GM23338 (cell line): ENCODE measurements around the gene FAM193B. TPM values are rescaled to one million over a fixed set of nuclear protein-coding genes. Genes with fewer than 3 reads are reported as not detected.

Experiments
- ATAC-seq: fragments of 200-7000 bp; cut with Tn5 transposase; 3 replicates; pipeline ENCODE4 v1.9.1; 2020
- DNase-seq: peaks from one replicate; pipeline ENCODE4 v3.0.0-alpha.2; 2015; ENCODE audit warnings: low spot score
- H2AFZ ChIP-seq: fragments of 200-600 bp; sonication (generic); 2 replicates; pipeline ENCODE4 v1.8.0; 2016; ENCODE audit warnings: antibody characterized with exemption, mild to moderate bottlenecking, moderate library complexity
- H3F3A ChIP-seq: fragments of 200-600 bp; sonication (generic); replicated peaks from 2 replicates; pipeline ENCODE4 v1.8.0; 2017; ENCODE audit warnings: antibody characterized with exemption, mixed run types, low read depth
- H3K27ac ChIP-seq: fragments of 200-600 bp; sonication (generic); 2 replicates; pipeline ENCODE4 v1.6.1; 2016; ENCODE audit warnings: low read depth
- H3K27me3 ChIP-seq: fragments of 200-600 bp; sonication (generic); 2 replicates; pipeline ENCODE4 v1.8.0; 2016; ENCODE audit warnings: mild to moderate bottlenecking, mixed run types, moderate library complexity; ENCODE audit not compliant: insufficient read depth
- H3K36me3 ChIP-seq: fragments of 200-600 bp; sonication (generic); 2 replicates; pipeline ENCODE4 v1.8.0; 2016; ENCODE audit warnings: mild to moderate bottlenecking; ENCODE audit not compliant: insufficient read depth
- H3K4me1 ChIP-seq: fragments of 200-600 bp; sonication (generic); 2 replicates; pipeline ENCODE4 v1.8.0; 2016; ENCODE audit warnings: mild to moderate bottlenecking, moderate library complexity; ENCODE audit not compliant: insufficient read depth
- H3K4me2 ChIP-seq: fragments of 200-600 bp; sonication (generic); 2 replicates; pipeline ENCODE4 v1.7.1; 2017; ENCODE audit warnings: mixed run types
- H3K4me3 ChIP-seq: fragments of 200-600 bp; sonication (generic); 2 replicates; pipeline ENCODE4 v1.6.1; 2016; ENCODE audit warnings: mixed run types
- H3K79me2 ChIP-seq: fragments of 200-600 bp; sonication (generic); replicated peaks from 2 replicates; pipeline ENCODE4 v1.8.0; 2017; ENCODE audit warnings: mild to moderate bottlenecking; ENCODE audit not compliant: insufficient read depth
- H3K9me2 ChIP-seq: fragments of 200-600 bp; sonication (generic); 2 replicates; pipeline ENCODE4 v1.8.0; 2017; ENCODE audit not compliant: insufficient read depth
- H4K20me1 ChIP-seq: fragments of 200-600 bp; sonication (generic); replicated peaks from 2 replicates; pipeline ENCODE4 v1.8.0; 2017; ENCODE audit warnings: mild to moderate bottlenecking; ENCODE audit not compliant: insufficient read depth
- H3K27ac Mint-ChIP-seq: 2 replicates; pipeline ENCODE4 v1.8.0; 2020; ENCODE audit warnings: inconsistent platforms, mild to moderate bottlenecking, moderate library complexity, mixed read lengths
- H3K27me3 Mint-ChIP-seq: 3 replicates; pipeline ENCODE4 v1.8.0; 2022; ENCODE audit warnings: low read depth, mild to moderate bottlenecking, moderate library complexity, mixed read lengths, inconsistent platforms; ENCODE audit not compliant: insufficient read depth, poor library complexity
- H3K36me3 Mint-ChIP-seq: 3 replicates; pipeline ENCODE4 v1.8.0; 2021; ENCODE audit warnings: low read depth, mild to moderate bottlenecking, inconsistent platforms, moderate library complexity, mixed read lengths
- H3K4me1 Mint-ChIP-seq: 3 replicates; pipeline ENCODE4 v1.8.0; 2020; ENCODE audit warnings: mild to moderate bottlenecking, inconsistent platforms, mixed read lengths
- H3K4me3 Mint-ChIP-seq: 3 replicates; pipeline ENCODE4 v1.8.0; 2021; ENCODE audit warnings: moderate library complexity, mild to moderate bottlenecking, inconsistent platforms, mixed read lengths
- H3K9me3 Mint-ChIP-seq: 3 replicates; pipeline ENCODE4 v1.8.0; 2020; ENCODE audit warnings: moderate library complexity, mild to moderate bottlenecking, inconsistent platforms, mixed read lengths
- CREB1 ChIP-seq: fragments of 250-450 bp; sonication (Bioruptor Pico); IDR thresholded peaks from 2 replicates; pipeline ENCODE4 v1.5.0; 2020; ENCODE audit warnings: low read depth, mild to moderate bottlenecking, moderate library complexity
- CTCF ChIP-seq, 2 experiments: fragments of 200-600 bp in 1 of 2; sonication (generic) in 1 of 2; conservative IDR thresholded peaks; 2 replicates each; pipeline versions ENCODE4 v1.5.1 to v1.6.1; 2016 to 2017; ENCODE audit warnings: antibody characterized with exemption in 2 of 2, low read depth in 2 of 2, mild to moderate bottlenecking in 2 of 2, moderate library complexity in 1 of 2
- ETS1 ChIP-seq: IDR thresholded peaks from 2 replicates; pipeline ENCODE4 v1.6.1; 2016; ENCODE audit warnings: antibody characterized with exemption
- EZH2 ChIP-seq: fragments of 200-600 bp; sonication (generic); IDR thresholded peaks from one replicate; pipeline ENCODE4 v1.8.0; 2017; ENCODE audit warnings: antibody characterized with exemption, mild to moderate bottlenecking, low read depth; ENCODE audit not compliant: unreplicated experiment
- EZH2phosphoT487 ChIP-seq: fragments of 200-600 bp; sonication (generic); IDR thresholded peaks from one replicate; pipeline ENCODE4 v1.8.1; 2018; ENCODE audit warnings: antibody characterized with exemption; ENCODE audit not compliant: unreplicated experiment
- JUNB ChIP-seq: IDR thresholded peaks from one replicate; pipeline ENCODE4 v1.6.1; 2016; ENCODE audit warnings: antibody characterized with exemption; ENCODE audit not compliant: unreplicated experiment
- NANOG ChIP-seq: IDR thresholded peaks from 2 replicates; pipeline ENCODE4 v1.6.1; 2016; ENCODE audit warnings: antibody characterized with exemption, borderline replicate concordance
- POLR2AphosphoS5 ChIP-seq: IDR thresholded peaks from 2 replicates; pipeline ENCODE4 v1.6.1; 2016; ENCODE audit warnings: antibody characterized with exemption, low read depth
- REST ChIP-seq: IDR thresholded peaks from one replicate; pipeline ENCODE4 v1.6.1; 2018; ENCODE audit warnings: antibody characterized with exemption; ENCODE audit not compliant: unreplicated experiment
- STAT1 ChIP-seq: IDR thresholded peaks from one replicate; pipeline ENCODE4 v1.6.1; 2016; ENCODE audit warnings: antibody characterized with exemption; ENCODE audit not compliant: unreplicated experiment
- ZNF114 ChIP-seq: fragments of 250-450 bp; sonication (Bioruptor Pico); IDR thresholded peaks from 2 replicates; pipeline ENCODE4 v1.5.0; 2020; ENCODE audit warnings: mild to moderate bottlenecking, moderate library complexity
- ZNF331 ChIP-seq: fragments of 250-450 bp; sonication (Bioruptor Pico); IDR thresholded peaks from 2 replicates; pipeline ENCODE4 v1.5.0; 2020; ENCODE audit warnings: low read depth, mild to moderate bottlenecking, moderate library complexity
- ZNF462 ChIP-seq: fragments of 250-450 bp; sonication (Bioruptor Pico); IDR thresholded peaks from 2 replicates; pipeline ENCODE4 v1.5.0; 2020; ENCODE audit warnings: mild to moderate bottlenecking, moderate library complexity
- polyA plus RNA-seq: library from polyadenylated mRNA; unstranded; fragments of >200 nt; fragmentation: Nextera tagmentation; extraction: Ambion mirVana; gene quantifications from 2 replicates; pipeline ENCODE4 v1.2.1, GENCODE V29; 2016
- total RNA-seq: library from RNA; depleted of rRNA; stranded (reverse); fragments of >200 nt; shearing (Covaris generic); gene quantifications from 2 replicates; pipeline ENCODE4 v1.2.3, GENCODE V29; 2014

Gene FAM193B
- total and polyA plus RNA-seq, 2 experiments from 2014 or later: 44.4 to 58.6 TPM

GRCh38 chr5:177502886-177503285 lies 51.5 kb downstream of the FAM193B start:
- Mint-ChIP-seq H3K36me3 (peaks cover 14% of the 10 kb centered on the region), H3K27me3 (peaks cover 27% of the 10 kb centered on the region), H3K4me3 (no peak overlapping the region; the same call in 2 of the 3 replicates), H3K4me1 (peaks cover 28% of the 10 kb centered on the region), H3K9me3 (no peaks in the 10 kb centered on the region), H3K27ac (no peak overlapping the region)
- no peak for ATAC-seq
- Histone ChIP-seq H3K4me1 (peaks cover 23% of the 10 kb centered on the region), H3F3A (peaks cover 11% of the 10 kb centered on the region; the same call in 1 of the 2 replicates), H3K4me2 (no peak overlapping the region), H3K27ac (no peak overlapping the region), H3K27me3 (peaks cover 22% of the 10 kb centered on the region), H3K9me2 (no peaks in the 10 kb centered on the region), H4K20me1 (no peaks in the 10 kb centered on the region; the same call in 1 of the 2 replicates), H3K79me2 (no peaks in the 10 kb centered on the region), H2AFZ (no peak overlapping the region), H3K4me3 (no peak overlapping the region), H3K36me3 (no peaks in the 10 kb centered on the region)
- TF ChIP-seq POLR2AphosphoS5 (no peak), CREB1 (CRISPR knock-in tag) (no peak), EZH2 (no peak), ETS1 (no peak), NANOG (no peak), ZNF462 (CRISPR knock-in tag) (no peak), EZH2phosphoT487 (no peak), STAT1 (no peak), REST (no peak), JUNB (no peak), CTCF (conservative IDR thresholded peaks at IDR 0.05; ENCODE audit: low read depth in 2 of 2) (no peak), ZNF331 (no peak), ZNF114 (no peak)
- DNase-seq: no peak
